Mesothelial cell of epicardium (in vitro differentiated cells): ENCODE measurements around the gene TUBG2. TPM values are rescaled to one million over a fixed set of nuclear protein-coding genes. Genes with fewer than 3 reads are reported as not detected.
"Not testable (repeated sequence)": the region's sequence is repeated elsewhere in the genome, so short reads cannot be mapped to it uniquely, and the experiment has no call there.

ENCODE experiments used
- DNase-seq, 2 experiments: peaks; one replicate each; pipeline ENCODE4 v3.0.0; 2021; ENCODE audit warnings: low spot score in 2 of 2; ENCODE audit not compliant: unreplicated experiment in 2 of 2
- H3K27ac Mint-ChIP-seq: 2 replicates; pipeline ENCODE4 v1.8.0; 2021; ENCODE audit warnings: mixed read lengths
- H3K27me3 Mint-ChIP-seq: 2 replicates; pipeline ENCODE4 v1.8.0; 2021; ENCODE audit warnings: low read depth, mixed read lengths
- H3K36me3 Mint-ChIP-seq: 2 replicates; pipeline ENCODE4 v1.8.0; 2021; ENCODE audit warnings: mixed read lengths
- H3K4me1 Mint-ChIP-seq: 2 replicates; pipeline ENCODE4 v1.8.0; 2021; ENCODE audit warnings: mixed read lengths
- H3K4me3 Mint-ChIP-seq: 2 replicates; pipeline ENCODE4 v1.8.0; 2021; ENCODE audit warnings: mild to moderate bottlenecking, moderate library complexity, mixed read lengths
- H3K9me3 Mint-ChIP-seq: 2 replicates; pipeline ENCODE4 v1.8.0; 2021; ENCODE audit warnings: mixed read lengths
- CTCF ChIP-seq: fragments of 200-600 bp; sonication (generic); IDR thresholded peaks from one replicate; pipeline ENCODE4 v1.5.0; 2021; ENCODE audit warnings: antibody characterized with exemption; ENCODE audit not compliant: unreplicated experiment
- total RNA-seq: library from RNA; stranded (reverse); gene quantifications from 3 replicates; pipeline ENCODE4 v1.2.1, GENCODE V29; 2021

Gene TUBG2
- total RNA-seq, 1 donor from 2014 or later: 33.4 TPM

- Mint-ChIP-seq H3K4me1 (peaks cover 8% of the 10 kb centered on the region), H3K9me3 (no peaks in the 10 kb centered on the region), H3K27ac (no peak overlapping the region), H3K4me3 (no peak overlapping the region), H3K27me3 (peaks cover 3% of the 10 kb centered on the region), H3K36me3 (peaks cover 38% of the 10 kb centered on the region)
- TF ChIP-seq CTCF: no peak
- DNase-seq: no peak
Measured at GRCh38 chr17:42665581-42666001, 6.5 kb downstream of the TUBG2 start.

DNA sequence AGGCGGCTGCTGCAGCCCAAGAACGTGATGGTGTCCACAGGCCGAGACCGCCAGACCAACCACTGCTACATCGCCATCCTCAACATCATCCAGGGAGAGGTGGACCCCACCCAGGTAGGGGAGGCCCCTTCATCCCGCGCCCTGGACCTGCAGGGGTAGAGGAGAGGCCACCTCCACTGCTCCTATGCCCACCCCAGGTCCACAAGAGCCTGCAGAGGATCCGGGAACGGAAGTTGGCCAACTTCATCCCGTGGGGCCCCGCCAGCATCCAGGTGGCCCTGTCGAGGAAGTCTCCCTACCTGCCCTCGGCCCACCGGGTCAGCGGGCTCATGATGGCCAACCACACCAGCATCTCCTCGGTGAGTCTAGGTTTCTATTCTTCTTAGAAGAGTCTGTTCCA lies 7.0 kb downstream of the TUBG2 start:
- H3K9me3 Mint-ChIP-seq, H3K4me1 Mint-ChIP-seq, H3K4me3 Mint-ChIP-seq, H3K27ac Mint-ChIP-seq, DNase-seq, H3K27me3 Mint-ChIP-seq: not testable (repeated sequence)
- peaks cover 42% of the 10 kb centered on the region for H3K36me3 Mint-ChIP-seq

GRCh38 chr17:42667088-42667951 lies 8.2 kb downstream of the TUBG2 start:
- TF ChIP-seq CTCF: no peak
- Mint-ChIP-seq H3K27me3 (peaks cover 9% of the 10 kb centered on the region), H3K9me3 (no peaks in the 10 kb centered on the region), H3K4me1 (peaks cover 9% of the 10 kb centered on the region), H3K36me3 (peaks cover 41% of the 10 kb centered on the region), H3K4me3 (no peak overlapping the region), H3K27ac (no peak overlapping the region)
- no peak for DNase-seq

GRCh38 chr17:42669705-42669976 lies 10.6 kb downstream of the TUBG2 start:
- no peak overlapping the region for H3K27ac Mint-ChIP-seq

GRCh38 chr17:42669977-42670788 lies 11.1 kb downstream of the TUBG2 start:
- TF ChIP-seq CTCF: no peak
- H3K9me3 Mint-ChIP-seq: no peaks in the 10 kb centered on the region
- H3K4me3 Mint-ChIP-seq: no peak overlapping the region
- peaks cover 34% of the 10 kb centered on the region for H3K36me3 Mint-ChIP-seq
- H3K4me1 Mint-ChIP-seq: peaks cover 21% of the 10 kb centered on the region
- H3K27me3 Mint-ChIP-seq: peaks cover 9% of the 10 kb centered on the region
- DNase-seq: no peak
- H3K27ac Mint-ChIP-seq: no peak overlapping the region

More at GRCh38 chr17:42669705-42669976, 10.6 kb downstream of the TUBG2 start:
- Mint-ChIP-seq H3K4me3 (no peak overlapping the region), H3K4me1 (peaks cover 15% of the 10 kb centered on the region), H3K9me3 (no peaks in the 10 kb centered on the region), H3K36me3 (peaks cover 34% of the 10 kb centered on the region), H3K27me3 (peaks cover 9% of the 10 kb centered on the region)
- no peak for DNase-seq
- no peak for TF ChIP-seq CTCF
